Urothelium cell line (cell line): Measurements from ENCODE around the gene CHRDL1.
"Not testable (repeated sequence)": the region's sequence is repeated elsewhere in the genome, so short reads cannot be mapped to it uniquely, and the experiment has no call there.

ENCODE experiments used
- DNase-seq: peaks from one replicate; pipeline ENCODE4 v3.0.0; 2011; ENCODE audit warnings: low spot score, mixed read lengths
- FAIRE-seq: peaks from 2 replicates; lab custom pipeline; 2011; peaks lifted over from hg19 to GRCh38; lab: Jason Lieb, UNC

CHRDL1 gene

GRCh38 chrX:110795645-110796406 is at the start of gene CHRDL1:
Gene CHRDL1 (minus strand): TSS chrX:110795817. CDS start chrX:110792181, 3,636 bp downstream.
- FAIRE-seq (no peak), DNase-seq (peak; percentile 53)

GRCh38 chrX:110836982-110837381 is 41.4 kb upstream of the CHRDL1 start:
- no peak for DNase-seq
- FAIRE-seq, result no peak

GRCh38 chrX:110836451-110836850 is 40.8 kb upstream of the CHRDL1 start:
- DNase-seq (no peak), FAIRE-seq (no peak)

GRCh38 chrX:110836001-110836400 is 40.4 kb upstream of the CHRDL1 start:
- FAIRE-seq, result no peak
- no peak for DNase-seq

GRCh38 chrX:110825972-110826371 is 30.4 kb upstream of the CHRDL1 start:
- FAIRE-seq (no peak), DNase-seq (no peak)

GRCh38 chrX:110816543-110816942 is 20.9 kb upstream of the CHRDL1 start:
- not testable (repeated sequence) for DNase-seq, FAIRE-seq

- FAIRE-seq, result no peak
Measured at GRCh38 chrX:110806145-110806544, 10.5 kb upstream of the CHRDL1 start.

GRCh38 chrX:110805303-110805702 is 9.7 kb upstream of the CHRDL1 start:
- no peak for DNase-seq
- no peak for FAIRE-seq

More at GRCh38 chrX:110806145-110806544, 10.5 kb upstream of the CHRDL1 start:
- DNase-seq, result no peak

- no peak for FAIRE-seq
- no peak for DNase-seq
Measured at GRCh38 chrX:110804446-110804845, 8.8 kb upstream of the CHRDL1 start.

- FAIRE-seq, result no peak
Measured at GRCh38 chrX:110803506-110803905, 7.9 kb upstream of the CHRDL1 start.

GRCh38 chrX:110796407-110796697 is 735 bp upstream of the CHRDL1 start:
- FAIRE-seq (no peak), DNase-seq (no peak)

More at GRCh38 chrX:110803506-110803905, 7.9 kb upstream of the CHRDL1 start:
- no peak for DNase-seq

- FAIRE-seq, result no peak
- DNase-seq, result no peak
Measured at GRCh38 chrX:110794601-110795000, 1.0 kb downstream of the CHRDL1 start.

GRCh38 chrX:110791071-110791470 is 4.5 kb downstream of the CHRDL1 start:
- FAIRE-seq, result no peak
- no peak for DNase-seq

- FAIRE-seq (no peak), DNase-seq (peak; percentile 1)
Measured at GRCh38 chrX:110786486-110786885, 9.1 kb downstream of the CHRDL1 start.

GRCh38 chrX:110759785-110760184 is 35.8 kb downstream of the CHRDL1 start:
- FAIRE-seq (no peak), DNase-seq (no peak)

- FAIRE-seq (no peak), DNase-seq (no peak)
Measured at GRCh38 chrX:110758781-110759422, 36.7 kb downstream of the CHRDL1 start.

- no peak for FAIRE-seq
Measured at GRCh38 chrX:110755611-110756010, 40.0 kb downstream of the CHRDL1 start.

GRCh38 chrX:110755061-110755460 is 40.6 kb downstream of the CHRDL1 start:
- no peak for FAIRE-seq

More at GRCh38 chrX:110755611-110756010, 40.0 kb downstream of the CHRDL1 start:
- DNase-seq, result no peak

GRCh38 chrX:110750526-110751189 is 45.0 kb downstream of the CHRDL1 start:
- FAIRE-seq, result no peak

More at GRCh38 chrX:110755061-110755460, 40.6 kb downstream of the CHRDL1 start:
- DNase-seq, result no peak

GRCh38 chrX:110748256-110748806 is 47.3 kb downstream of the CHRDL1 start:
- DNase-seq (no peak), FAIRE-seq (no peak)

More at GRCh38 chrX:110750526-110751189, 45.0 kb downstream of the CHRDL1 start:
- DNase-seq, result no peak

GRCh38 chrX:110746014-110746413 is 49.6 kb downstream of the CHRDL1 start:
- no peak for DNase-seq
- no peak for FAIRE-seq
